Fibroblast of villous mesenchyme (primary cell): ENCODE results near the gene IGSF1. TPM values are rescaled to one million over a fixed set of nuclear protein-coding genes. Genes with fewer than 3 reads are reported as not detected.

ENCODE experiments used
- DNase-seq: peaks from one replicate; pipeline ENCODE4 v3.0.0-alpha.2; 2010; ENCODE audit warnings: low read depth
- H3K4me3 ChIP-seq: 2 replicates; pipeline ENCODE4 v1.5.1; 2011; ENCODE audit warnings: low read depth, mild to moderate bottlenecking, low read length
- CTCF ChIP-seq: IDR thresholded peaks from 2 replicates; pipeline ENCODE4 v1.5.1; 2012; ENCODE audit warnings: low read depth, mild to moderate bottlenecking, low read length; ENCODE audit not compliant: insufficient read depth
- total RNA-seq: library from RNA; depleted of rRNA; stranded (reverse); fragments of >200 nt; gene quantifications from 2 replicates; pipeline ENCODE4 v1.2.3, GENCODE V29; 2012

IGSF1 gene
- total RNA-seq, 1 donor = under 0.01 TPM

GRCh38 chrX:131226591-131226990 is 62.5 kb downstream of the IGSF1 start:
- DNase-seq = no peak
- no peak for TF ChIP-seq CTCF
- no peak overlapping the region for H3K4me3 ChIP-seq

- no peak for TF ChIP-seq CTCF
- no peak overlapping the region for H3K4me3 ChIP-seq
- no peak for DNase-seq
Measured at GRCh38 chrX:131225078-131225477, 64.0 kb downstream of the IGSF1 start.

Other genes with a start within 250 kb of the IGSF1 start
- not detected in 2 replicates for gene ARHGAP36, start 231.0 kb downstream of the IGSF1 start, total RNA-seq